H1 (cell line): Measurements from ENCODE around the gene CLEC12A. TPM values are rescaled to one million over a fixed set of nuclear protein-coding genes. Genes with fewer than 3 reads are reported as not detected.

ENCODE experiments used
- ATF3 ChIP-seq: IDR thresholded peaks from 2 replicates; pipeline ENCODE4 v1.6.1; 2011; ENCODE audit warnings: low read depth, mild to moderate bottlenecking, low read length; ENCODE audit not compliant: insufficient read depth
- CHD7 ChIP-seq: fragments of 300-600 bp; sonication (generic); IDR thresholded peaks from 2 replicates; pipeline ENCODE4 v1.7.1; 2012; ENCODE audit warnings: low read length, moderate library complexity, mild to moderate bottlenecking, inconsistent platforms; ENCODE audit not compliant: insufficient replicate concordance
- EP300 ChIP-seq, 2 experiments: IDR thresholded peaks; 1 replicate in 1 of 2; 2 replicates in 1 of 2; pipeline ENCODE4 v1.6.1; 2011 to 2012; ENCODE audit warnings: low read depth in 2 of 2, low read length in 2 of 2, mild to moderate bottlenecking in 2 of 2, borderline replicate concordance in 1 of 2, inconsistent platforms in 1 of 2, moderate library complexity in 1 of 2
- polyA plus RNA-seq, 7 experiments: library from polyadenylated mRNA; depleted of rRNA in 3 of 7; stranded (reverse) in 5 of 7; unstranded in 2 of 7; fragments of >200 nt in 5 of 7; fragments of 200-250 nt in 2 of 7; gene quantifications; 1 replicate in 5 of 7; 2 replicates in 1 of 7; 4 replicates in 1 of 7; pipeline versions ENCODE4 v1.2.1 to v1.2.3, GENCODE V29; 2011 to 2013; ENCODE audit warnings: missing spikeins in 2 of 7, mixed read lengths in 2 of 7
- total RNA-seq: library from RNA; stranded (reverse); fragmentation: NEBNext Ultra II Directional; extraction: Animal tissue kit (Norgen Biotek cat#: 25700); gene quantifications from 2 replicates; pipeline ENCODE4 v1.2.1, GENCODE V29; 2021

The CLEC12A gene
- total and polyA plus RNA-seq, 2 of the 8 experiments (the other 6 are each of a cell fraction or from before 2014, with no cell fraction given), result not detected

GRCh38 chr12:9928607-9929006 lies 42.6 kb upstream of the CLEC12A start (continued):
- TF ChIP-seq CHD7 (no peak), EP300 (IDR thresholded peaks at IDR 0.05; ENCODE audit: borderline replicate concordance in 1 of 2, low read depth in 2 of 2, low read length in 2 of 2) (no peak), ATF3 (no peak)
